ENCODE results near the gene GNPTG.
"Not testable (repeated sequence)": the region's sequence is repeated elsewhere in the genome, so short reads cannot be mapped to it uniquely, and the experiment has no call there.

GNPTG gene

GRCh38 chr16:1320097-1320496 is 31.6 kb upstream of the GNPTG start:
- DNase-seq, result no peak

- DNase-seq, result no peak
Measured at GRCh38 chr16:1320658-1321240, 31.0 kb upstream of the GNPTG start.

- no peak for DNase-seq
Measured at GRCh38 chr16:1322407-1322806, 29.3 kb upstream of the GNPTG start.

GRCh38 chr16:1323296-1324239 is 28.2 kb upstream of the GNPTG start:
- no peak for DNase-seq

GRCh38 chr16:1324286-1324826 is 27.4 kb upstream of the GNPTG start:
- no peak for DNase-seq

- DNase-seq, result no peak
Measured at GRCh38 chr16:1325261-1325660, 26.5 kb upstream of the GNPTG start.

GRCh38 chr16:1325673-1326371 is 25.9 kb upstream of the GNPTG start:
- DNase-seq, result no peak

- no peak for DNase-seq
Measured at GRCh38 chr16:1326391-1326790, 25.3 kb upstream of the GNPTG start.

GRCh38 chr16:1326946-1327618 is 24.6 kb upstream of the GNPTG start:
- DNase-seq, result no peak

- no peak for DNase-seq
Measured at GRCh38 chr16:1327619-1327947, 24.1 kb upstream of the GNPTG start.

GRCh38 chr16:1328136-1328535 is 23.6 kb upstream of the GNPTG start:
- not testable (repeated sequence) for DNase-seq

GRCh38 chr16:1328961-1329360 is 22.8 kb upstream of the GNPTG start:
- not testable (repeated sequence) for DNase-seq

GRCh38 chr16:1330260-1330914 is 21.3 kb upstream of the GNPTG start:
- DNase-seq, result peak; percentile 69

- DNase-seq, result no peak
Measured at GRCh38 chr16:1330931-1331711, 20.6 kb upstream of the GNPTG start.

GRCh38 chr16:1331712-1332617 is 19.8 kb upstream of the GNPTG start:
- peak; percentile 58 for DNase-seq

- DNase-seq, result no peak
Measured at GRCh38 chr16:1332618-1333148, 19.0 kb upstream of the GNPTG start.

GRCh38 chr16:1333149-1333812 is 18.4 kb upstream of the GNPTG start, which contains the start of gene BAIAP3:
BAIAP3 (plus strand) TSS chr16:1333645; CDS start chr16:1338550, 4,905 bp downstream.
- DNase-seq, result peak; percentile 68

GRCh38 chr16:1333854-1334700 is 17.7 kb upstream of the GNPTG start:
- DNase-seq, result no peak
